HG02763 (cell line): ENCODE results near the gene RETREG1.

Experiments used
- ATAC-seq: cut with Tn5 transposase; IDR thresholded peaks from one replicate; pipeline ENCODE4 v1.9.1; 2021; ENCODE audit warnings: mild to moderate bottlenecking, moderate library complexity; ENCODE audit not compliant: unreplicated experiment

RETREG1 gene

GRCh38 chr5:16534280-16534679, 82.5 kb downstream of the RETREG1 start:
- ATAC-seq, result no peak

DNA sequence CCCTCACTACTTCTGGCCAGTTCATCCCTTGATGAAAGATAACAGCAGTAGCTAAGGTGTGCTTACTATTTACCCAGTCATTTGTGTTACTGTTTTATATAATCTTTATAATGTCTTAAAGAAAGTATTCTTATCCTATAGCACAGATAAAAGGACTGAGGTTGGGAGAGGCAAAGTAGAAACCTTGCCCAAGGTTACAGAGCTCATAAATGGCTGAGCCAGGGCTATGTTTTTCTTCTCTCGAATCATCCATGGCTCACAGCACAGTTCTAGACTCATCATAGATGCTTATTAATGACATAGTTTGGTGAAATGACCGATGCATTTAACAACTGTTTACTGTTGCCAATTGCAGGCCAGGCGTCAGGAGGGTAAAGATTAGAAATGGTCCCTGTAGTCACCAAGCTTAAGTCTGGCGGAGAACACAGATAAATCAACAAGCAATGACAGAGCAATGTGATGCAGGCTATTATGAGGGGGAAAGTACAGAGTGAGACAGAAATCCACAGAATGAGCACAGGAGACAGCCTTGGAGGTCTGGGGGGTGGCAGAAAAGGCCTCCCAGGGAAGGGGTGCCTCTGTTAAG, 85.6 kb downstream of the RETREG1 start:
- ATAC-seq, result no peak

- no peak for ATAC-seq
These were observed 87.5 kb downstream of the RETREG1 start for GRCh38 chr5:16529306-16529705.

GRCh38 chr5:16528382-16529110, 88.3 kb downstream of the RETREG1 start:
- no peak for ATAC-seq

GRCh38 chr5:16525651-16526050, 91.1 kb downstream of the RETREG1 start:
- ATAC-seq, result no peak

DNA sequence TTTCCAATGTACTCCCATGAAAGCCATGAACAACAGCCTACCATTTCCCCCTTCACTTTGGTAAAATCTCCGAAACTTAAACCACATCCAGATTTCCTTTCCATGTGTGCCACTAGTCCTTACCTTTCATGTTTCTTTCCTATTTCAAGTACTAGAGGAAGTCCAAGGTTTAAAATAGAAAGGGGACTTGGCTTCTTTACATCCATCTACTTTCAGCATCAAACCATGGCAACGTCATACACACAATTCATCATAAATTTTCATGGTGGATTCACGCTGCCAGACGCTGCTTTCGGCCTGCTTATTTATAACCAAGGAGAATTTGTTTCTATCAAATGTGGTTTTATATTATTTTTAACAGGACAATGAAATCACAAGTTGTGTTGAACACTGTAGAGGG, 92.5 kb downstream of the RETREG1 start:
- ATAC-seq, result no peak

DNA sequence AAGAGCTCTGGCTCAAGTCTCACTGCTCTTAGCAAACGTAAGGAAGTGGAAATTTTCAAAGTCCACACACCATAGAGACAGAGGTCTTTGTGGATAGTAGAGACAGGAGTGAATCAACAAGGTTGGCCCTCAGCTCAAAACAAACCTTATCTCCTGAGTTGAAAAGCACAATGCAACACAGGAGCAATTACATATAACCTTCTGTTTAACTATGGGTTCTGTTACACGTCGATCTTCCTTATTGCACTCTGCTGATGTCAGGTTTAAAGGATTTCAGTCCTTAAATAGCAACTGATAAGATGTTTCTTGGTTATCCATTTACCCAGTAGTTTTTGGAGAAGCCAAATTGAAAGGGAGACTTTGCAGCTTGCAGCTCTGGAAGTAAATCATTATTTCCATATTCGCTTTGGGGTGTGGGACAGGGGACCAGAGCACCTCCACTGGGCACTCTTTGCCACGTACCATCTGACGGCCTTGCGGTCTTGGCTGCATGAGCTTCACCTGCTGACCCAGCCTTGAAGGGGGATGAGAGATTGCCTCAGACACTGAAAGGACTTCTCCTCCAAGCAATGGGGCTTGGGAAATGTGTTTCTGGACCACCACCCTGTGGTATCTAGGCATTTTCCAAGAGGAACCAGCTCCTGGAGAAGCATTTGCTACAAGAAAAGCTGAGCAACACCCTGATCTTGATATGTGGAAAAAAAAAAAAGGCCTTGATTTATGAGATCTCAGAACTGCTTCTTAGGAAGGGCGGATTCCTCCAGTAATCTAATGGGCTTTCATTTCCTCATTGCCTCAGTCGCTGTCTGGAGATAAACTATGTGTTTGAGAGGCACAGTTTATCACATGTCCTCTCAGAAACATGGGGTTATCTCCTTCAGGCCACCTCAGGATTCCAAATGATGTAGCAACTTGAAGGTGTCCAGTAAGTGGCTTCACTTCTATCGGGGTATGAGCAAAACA, 95.0 kb downstream of the RETREG1 start:
- ATAC-seq, result no peak

DNA sequence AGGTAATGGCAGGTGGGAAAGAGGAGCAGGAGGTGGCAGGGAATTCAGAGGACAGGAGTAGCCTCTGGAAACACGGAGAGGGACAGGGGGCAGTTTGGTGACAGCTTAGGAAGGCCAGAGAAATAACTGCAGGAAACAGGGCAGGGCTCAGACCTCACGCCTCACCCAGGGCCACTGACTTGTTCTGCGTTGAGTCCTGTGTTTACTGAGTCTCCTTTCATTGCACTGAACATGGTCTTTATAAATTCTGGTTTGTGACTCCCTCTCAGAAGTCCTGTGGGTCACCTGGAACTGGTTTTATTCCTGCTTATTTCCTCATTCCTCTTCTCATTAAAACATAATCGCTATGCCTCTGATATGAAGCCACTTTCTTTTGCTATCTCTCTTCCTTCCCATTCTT, 96.0 kb downstream of the RETREG1 start:
- no peak for ATAC-seq

DNA sequence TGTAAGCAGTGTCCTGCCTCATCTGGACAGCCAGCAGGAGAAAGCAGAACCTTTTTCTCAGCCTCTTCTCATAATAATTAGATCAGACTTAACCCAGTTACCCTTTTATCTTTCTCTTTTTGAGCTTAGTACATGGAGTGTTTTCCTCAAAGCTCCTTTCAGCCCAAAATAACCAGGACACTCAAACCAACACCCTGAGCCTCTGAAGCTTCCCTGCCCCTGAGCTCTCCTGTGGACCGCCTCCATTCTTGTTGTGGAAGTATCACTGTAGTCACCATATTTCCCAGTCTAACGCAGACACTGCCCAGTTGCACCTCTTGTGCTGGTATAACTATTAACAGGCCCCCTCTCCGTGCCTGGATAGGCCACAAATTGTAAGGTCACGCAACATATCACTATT, 97.4 kb downstream of the RETREG1 start:
- no peak for ATAC-seq

GRCh38 chr5:16518606-16519005, 98.2 kb downstream of the RETREG1 start:
- ATAC-seq, result no peak

DNA sequence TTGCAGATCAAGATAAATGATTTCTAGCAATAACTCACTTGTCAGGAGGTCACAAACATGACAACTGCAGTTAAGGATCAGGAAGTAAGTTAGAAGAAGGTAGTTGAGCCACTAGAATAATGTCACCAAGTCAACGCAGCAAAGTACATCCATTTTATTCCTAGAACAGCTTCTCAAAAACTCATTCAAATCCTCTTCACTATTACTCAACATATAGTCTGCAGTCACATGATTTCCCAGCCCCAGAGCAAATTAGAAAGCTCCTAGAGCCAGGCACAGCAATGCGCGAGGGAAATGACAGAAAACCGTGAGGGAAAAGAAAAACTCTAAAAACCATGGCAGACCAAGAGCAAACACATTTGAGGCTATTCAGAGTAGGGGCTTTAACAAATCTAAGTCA, 101.3 kb downstream of the RETREG1 start:
- no peak for ATAC-seq

DNA sequence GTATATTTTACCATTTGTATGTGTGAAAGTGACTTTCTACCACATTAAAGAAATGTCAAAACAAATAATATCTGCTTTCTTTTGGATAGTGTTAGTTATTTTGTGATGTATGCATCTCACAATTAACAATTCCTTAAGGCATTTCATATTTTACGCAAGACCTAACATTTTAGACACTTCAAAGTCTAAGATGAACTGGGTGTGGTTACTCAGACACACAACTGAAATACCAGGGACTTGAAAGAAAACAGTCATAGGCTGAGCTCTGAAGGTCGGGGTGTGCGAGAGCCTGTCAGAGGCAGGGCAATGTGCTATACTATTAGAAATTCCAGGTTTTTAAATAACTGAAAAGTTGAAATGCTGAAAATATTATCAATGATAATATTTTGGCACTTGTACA, 106.7 kb downstream of the RETREG1 start:
- ATAC-seq, result no peak

DNA sequence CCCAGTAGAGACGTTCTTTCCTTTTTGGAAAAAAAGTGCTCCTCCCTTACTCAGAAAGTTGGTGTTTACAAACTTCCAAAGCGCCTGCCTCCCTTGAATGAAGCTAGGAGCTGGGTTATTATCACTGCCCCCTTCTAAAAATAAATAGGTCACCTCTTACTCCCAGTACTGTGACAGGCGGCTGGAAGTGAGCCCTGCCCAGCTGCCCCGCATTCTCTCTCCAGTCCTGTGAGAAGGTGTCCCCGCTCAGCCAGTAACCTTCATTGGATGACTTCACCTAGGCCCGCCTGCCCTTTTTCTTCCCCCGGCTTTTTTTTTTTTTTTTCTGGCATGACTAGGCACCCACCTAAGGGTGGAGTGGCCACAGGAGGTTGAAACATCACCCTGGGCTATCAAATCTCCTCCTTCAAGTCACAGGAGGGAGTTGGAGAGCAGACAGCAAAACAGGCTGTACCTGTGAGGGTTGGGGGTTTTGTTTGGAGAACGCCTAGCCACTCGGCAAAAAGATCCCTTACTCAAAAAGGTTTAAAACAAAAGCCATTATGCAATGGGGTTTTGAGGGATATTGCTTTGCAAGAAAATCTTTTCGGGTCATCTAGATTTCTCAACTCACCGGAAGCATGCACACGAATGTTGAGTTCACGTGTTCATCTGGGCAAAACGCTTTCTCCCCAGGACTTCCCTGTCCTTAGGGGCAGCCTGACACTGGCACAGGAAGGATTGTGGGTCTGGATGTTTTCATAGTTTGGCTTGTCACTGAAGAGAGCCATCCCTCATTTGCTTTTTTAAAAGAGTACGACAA, 107.9 kb downstream of the RETREG1 start:
- ATAC-seq, result no peak

DNA sequence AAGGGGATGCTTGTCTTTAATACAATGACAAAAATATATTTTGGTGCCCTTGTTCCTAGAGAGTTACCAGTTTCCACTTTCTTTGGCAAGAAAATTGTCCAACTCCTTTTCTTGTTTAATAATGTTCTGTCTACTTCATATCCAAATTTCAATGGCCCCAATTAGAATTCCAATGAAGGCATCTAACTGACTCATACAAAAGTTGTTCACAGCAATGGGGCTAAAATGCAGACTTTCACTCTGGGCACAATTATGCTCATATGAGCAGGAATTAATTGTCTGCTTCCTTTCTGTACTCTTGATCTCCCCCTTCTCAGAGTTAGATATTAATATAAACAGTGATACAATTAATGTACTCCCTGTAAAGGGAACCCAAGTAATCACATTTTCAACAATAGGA, 109.1 kb downstream of the RETREG1 start:
- ATAC-seq, result no peak

- no peak for ATAC-seq
These were observed 110.9 kb downstream of the RETREG1 start for GRCh38 chr5:16505904-16506303.

DNA sequence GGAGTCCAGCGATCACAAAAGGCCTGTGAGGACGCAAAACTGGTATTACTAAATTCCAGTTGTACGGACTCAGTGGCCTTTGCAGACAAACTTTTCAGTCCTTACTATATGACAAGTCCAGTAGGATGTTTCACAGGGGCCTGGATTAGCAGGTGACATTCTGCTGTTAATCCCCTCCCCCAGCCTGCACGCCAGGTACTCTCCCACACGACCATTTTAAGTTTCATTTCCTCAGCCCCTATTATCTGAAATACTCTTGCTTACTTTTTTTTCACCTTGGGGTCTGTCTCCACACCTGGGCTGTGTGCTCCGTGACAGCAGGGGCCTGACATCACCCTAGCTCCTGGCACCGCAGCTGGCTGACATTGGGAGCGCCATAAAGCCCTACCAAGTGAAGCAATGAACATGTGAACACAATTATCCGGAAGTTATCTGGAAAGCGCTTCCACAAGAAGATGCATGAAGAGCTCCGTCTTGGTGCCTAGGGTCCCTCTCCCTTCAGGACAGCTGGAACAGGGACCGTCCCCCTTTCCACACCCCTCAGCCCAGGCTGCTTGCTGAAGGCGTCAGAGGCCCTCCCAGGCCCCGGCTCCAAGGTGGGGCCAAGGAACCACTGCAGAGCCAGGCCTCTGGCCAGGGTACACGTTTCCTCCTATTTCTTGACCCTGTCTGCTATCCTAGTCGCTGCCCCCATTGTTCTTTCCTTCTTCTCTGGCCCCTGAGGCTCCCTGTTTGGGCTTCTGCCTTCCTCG, 111.5 kb downstream of the RETREG1 start:
- ATAC-seq, result no peak

DNA sequence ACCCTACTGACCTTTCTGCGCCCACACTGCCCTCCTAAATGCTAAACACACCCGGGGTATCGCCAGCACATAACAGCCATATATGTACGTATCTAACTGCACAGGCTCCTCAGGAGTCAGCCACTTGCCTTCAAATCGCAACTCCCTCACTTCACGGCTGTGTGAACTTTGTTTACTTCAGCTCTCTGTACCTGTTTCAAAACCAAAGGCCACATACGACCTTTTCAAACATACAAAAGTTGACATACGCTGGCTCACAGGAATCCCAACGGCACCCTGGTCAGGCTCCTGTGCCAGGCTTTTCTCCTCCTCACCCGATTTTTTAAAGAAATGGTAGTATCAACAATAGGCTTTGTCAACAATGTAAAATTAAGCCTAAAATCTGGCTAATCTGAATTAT, 112.2 kb downstream of the RETREG1 start:
- ATAC-seq, result no peak

GRCh38 chr5:16502866-16503265, 113.9 kb downstream of the RETREG1 start:
- ATAC-seq, result no peak

GRCh38 chr5:16500024-16500423, 116.8 kb downstream of the RETREG1 start:
- ATAC-seq, result no peak

DNA sequence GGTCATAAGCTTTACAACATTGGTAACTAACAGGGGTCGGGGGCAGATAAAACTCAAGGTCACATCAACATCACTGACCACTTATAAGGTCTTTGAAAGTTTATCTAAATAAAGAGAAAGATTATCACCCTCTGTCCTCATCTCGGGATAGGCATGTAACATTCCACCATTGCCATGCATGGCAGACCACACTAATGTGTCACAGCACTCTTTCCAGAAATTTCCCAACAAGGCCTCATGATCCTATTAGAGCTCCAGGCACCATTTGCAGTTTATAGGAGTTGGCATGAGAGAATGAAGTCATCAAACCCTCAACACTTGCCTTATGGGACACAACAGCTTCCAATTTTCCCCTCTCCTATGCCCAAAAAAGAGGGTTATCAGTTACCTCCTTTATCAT, 119.3 kb downstream of the RETREG1 start:
- no peak for ATAC-seq
